HepG2 (cell line): ENCODE results near the gene RPL41. TPM values are rescaled to one million over a fixed set of nuclear protein-coding genes. Genes with fewer than 3 reads are reported as not detected.
A peak's percentile ranks its signal among the peaks of the same experiment; 100 is the strongest.

ENCODE experiments used
- CBX1 ChIP-seq: IDR thresholded peaks from one replicate; pipeline ENCODE4 v1.6.1; 2016; ENCODE audit warnings: antibody characterized with exemption, low read depth
- CREB1 ChIP-seq, 2 experiments: fragments of 450-650 bp in 1 of 2; IDR thresholded peaks; 2 replicates each; pipeline ENCODE4 v1.6.1; 2016 to 2017; ENCODE audit warnings: control low read depth in 1 of 2, mild to moderate bottlenecking in 1 of 2, missing compliant biosample characterization in 1 of 2, missing genetic modification characterization in 1 of 2
- FOXJ3 ChIP-seq: sonication (generic); formaldehyde crosslinking; IDR thresholded peaks from 2 replicates; pipeline ENCODE4 v1.4.0; 2020; ENCODE audit warnings: missing genetic modification reagents, mild to moderate bottlenecking, borderline replicate concordance
- KDM5B ChIP-seq: sonication (generic); formaldehyde crosslinking; IDR thresholded peaks from 2 replicates; pipeline ENCODE4 v1.4.0; 2020; ENCODE audit warnings: missing genetic modification reagents, mild to moderate bottlenecking, borderline replicate concordance
- PRMT3 ChIP-seq: sonication (generic); formaldehyde crosslinking; IDR thresholded peaks from 2 replicates; pipeline ENCODE4 v1.8.1; 2022; ENCODE audit warnings: low read depth, mild to moderate bottlenecking, moderate library complexity, missing genetic modification reagents, borderline replicate concordance
- REPIN1 ChIP-seq: sonication (generic); formaldehyde crosslinking; IDR thresholded peaks from 2 replicates; pipeline ENCODE4 v1.8.0; 2022; ENCODE audit warnings: missing genetic modification reagents, low read depth, mild to moderate bottlenecking, borderline replicate concordance
- REXO4 ChIP-seq: sonication (generic); formaldehyde crosslinking; IDR thresholded peaks from 2 replicates; pipeline ENCODE4 v1.8.0; 2022; ENCODE audit warnings: missing genetic modification reagents, mild to moderate bottlenecking, borderline replicate concordance
- RFXAP ChIP-seq: sonication (generic); formaldehyde crosslinking; IDR thresholded peaks from 2 replicates; pipeline ENCODE4 v1.4.0; 2020; ENCODE audit warnings: missing genetic modification reagents, borderline replicate concordance
- ZEB1 ChIP-seq: IDR thresholded peaks from 2 replicates; pipeline ENCODE4 v1.6.1; 2012; ENCODE audit warnings: mild to moderate bottlenecking, low read depth, inconsistent platforms; ENCODE audit not compliant: insufficient replicate concordance
- ZNF256 ChIP-seq: sonication (generic); formaldehyde crosslinking; conservative IDR thresholded peaks from 2 replicates; pipeline ENCODE4 v1.4.0; 2020; ENCODE audit warnings: missing genetic modification reagents
- ZNF598 ChIP-seq: sonication (generic); formaldehyde crosslinking; IDR thresholded peaks from 2 replicates; pipeline ENCODE4 v1.5.1; 2020; ENCODE audit warnings: mild to moderate bottlenecking, missing genetic modification reagents, borderline replicate concordance
- polyA plus RNA-seq, 8 experiments: library from polyadenylated mRNA; depleted of rRNA in 3 of 8; stranded (reverse) in 7 of 8; unstranded in 1 of 8; fragments of >200 nt; fragmentation: Illumina TruSeq in 4 of 8; extraction: Trizol in 4 of 8; gene quantifications; 2 replicates each; pipeline versions ENCODE4 v1.2.1 to v1.2.3, GENCODE V29; 2011 to 2016; ENCODE audit warnings: low read depth in 4 of 8, missing spikeins in 1 of 8, mixed read lengths in 1 of 8; ENCODE audit not compliant: insufficient read depth in 1 of 8
- total RNA-seq, 5 experiments: library from RNA; depleted of rRNA; stranded (reverse); fragments of >200 nt; fragmentation: Illumina TruSeq; extraction: Trizol; gene quantifications; 2 replicates each; pipeline ENCODE4 v1.2.3, GENCODE V29; 2016; ENCODE audit warnings: low read depth in 1 of 5
- TF ChIP-seq, protein P1 (sequence below): sonication (generic); formaldehyde crosslinking; IDR thresholded peaks from 2 replicates; pipeline ENCODE4 v1.4.0; 2020; ENCODE audit warnings: missing genetic modification reagents, borderline replicate concordance
- TF ChIP-seq, protein P2 (sequence below): sonication (generic); formaldehyde crosslinking; conservative IDR thresholded peaks from 2 replicates; pipeline ENCODE4 v1.4.0; 2020; ENCODE audit warnings: missing genetic modification reagents
- TF ChIP-seq, protein P3 (sequence below): sonication (generic); formaldehyde crosslinking; IDR thresholded peaks from 2 replicates; pipeline ENCODE4 v1.5.1; 2020; ENCODE audit warnings: mild to moderate bottlenecking, missing genetic modification reagents, borderline replicate concordance
- TF ChIP-seq, protein P4 (sequence below): sonication (generic); formaldehyde crosslinking; IDR thresholded peaks from 2 replicates; pipeline ENCODE4 v1.4.0; 2020; ENCODE audit warnings: missing genetic modification reagents, borderline replicate concordance
- TF ChIP-seq, protein P5 (sequence below): sonication (generic); formaldehyde crosslinking; IDR thresholded peaks from 2 replicates; pipeline ENCODE4 v1.4.0; 2020; ENCODE audit warnings: mild to moderate bottlenecking, missing genetic modification reagents

Gene RPL41
- total and polyA plus RNA-seq, 2 of the 13 experiments (the other 11 are each of a cell fraction or from before 2014, with no cell fraction given), result 4,012 to 7,670 TPM

DNA sequence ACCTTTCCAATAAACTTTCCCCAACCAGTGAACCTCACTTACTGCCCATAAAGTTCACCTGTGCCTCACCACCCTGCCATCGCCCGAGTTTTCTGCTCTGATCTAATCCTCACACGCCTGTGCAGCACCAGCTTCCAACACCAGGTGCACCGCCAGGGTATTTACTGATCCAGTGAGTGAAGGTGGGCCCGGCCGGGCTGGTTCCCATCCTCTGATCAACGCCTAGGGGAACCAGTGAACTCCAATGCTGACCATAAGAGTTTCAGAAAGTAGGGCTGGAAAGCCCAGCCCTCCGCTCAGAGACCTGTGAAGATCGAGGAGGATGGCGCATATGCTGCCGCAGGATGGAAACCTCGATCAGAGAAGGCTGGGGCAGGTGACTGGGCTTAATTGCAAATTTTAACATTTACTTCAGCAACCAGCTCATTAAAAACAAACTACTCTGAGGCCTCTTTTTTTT is 35.3 kb downstream of the RPL41 start (continued):
- TF ChIP-seq, protein P1, sequence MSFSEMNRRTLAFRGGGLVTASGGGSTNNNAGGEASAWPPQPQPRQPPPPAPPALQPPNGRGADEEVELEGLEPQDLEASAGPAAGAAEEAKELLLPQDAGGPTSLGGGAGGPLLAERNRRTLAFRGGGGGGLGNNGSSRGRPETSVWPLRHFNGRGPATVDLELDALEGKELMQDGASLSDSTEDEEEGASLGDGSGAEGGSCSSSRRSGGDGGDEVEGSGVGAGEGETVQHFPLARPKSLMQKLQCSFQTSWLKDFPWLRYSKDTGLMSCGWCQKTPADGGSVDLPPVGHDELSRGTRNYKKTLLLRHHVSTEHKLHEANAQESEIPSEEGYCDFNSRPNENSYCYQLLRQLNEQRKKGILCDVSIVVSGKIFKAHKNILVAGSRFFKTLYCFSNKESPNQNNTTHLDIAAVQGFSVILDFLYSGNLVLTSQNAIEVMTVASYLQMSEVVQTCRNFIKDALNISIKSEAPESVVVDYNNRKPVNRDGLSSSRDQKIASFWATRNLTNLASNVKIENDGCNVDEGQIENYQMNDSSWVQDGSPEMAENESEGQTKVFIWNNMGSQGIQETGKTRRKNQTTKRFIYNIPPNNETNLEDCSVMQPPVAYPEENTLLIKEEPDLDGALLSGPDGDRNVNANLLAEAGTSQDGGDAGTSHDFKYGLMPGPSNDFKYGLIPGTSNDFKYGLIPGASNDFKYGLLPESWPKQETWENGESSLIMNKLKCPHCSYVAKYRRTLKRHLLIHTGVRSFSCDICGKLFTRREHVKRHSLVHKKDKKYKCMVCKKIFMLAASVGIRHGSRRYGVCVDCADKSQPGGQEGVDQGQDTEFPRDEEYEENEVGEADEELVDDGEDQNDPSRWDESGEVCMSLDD, result peak; percentile 39; the same call in 1 of the 2 replicates
- TF ChIP-seq REXO4 (CRISPR knock-in tag) (no peak), CBX1 (no peak), FOXJ3 (0 out of 2 replicates have a peak, but pooled peaks have one; percentile 2), ZNF598 (CRISPR knock-in tag) (no peak), ZNF256 (CRISPR knock-in tag) (no peak), KDM5B (CRISPR knock-in tag) (no peak), CREB1 (IDR thresholded peaks at IDR 0.05) (no peak), CREB1 (CRISPR knock-in tag; IDR thresholded peaks at IDR 0.05) (no peak), RFXAP (CRISPR knock-in tag) (no peak), ZEB1 (peak; percentile 43), PRMT3 (CRISPR knock-in tag) (no peak), REPIN1 (peak; percentile 65; the same call in 1 of the 2 replicates)
- TF ChIP-seq, protein P2, sequence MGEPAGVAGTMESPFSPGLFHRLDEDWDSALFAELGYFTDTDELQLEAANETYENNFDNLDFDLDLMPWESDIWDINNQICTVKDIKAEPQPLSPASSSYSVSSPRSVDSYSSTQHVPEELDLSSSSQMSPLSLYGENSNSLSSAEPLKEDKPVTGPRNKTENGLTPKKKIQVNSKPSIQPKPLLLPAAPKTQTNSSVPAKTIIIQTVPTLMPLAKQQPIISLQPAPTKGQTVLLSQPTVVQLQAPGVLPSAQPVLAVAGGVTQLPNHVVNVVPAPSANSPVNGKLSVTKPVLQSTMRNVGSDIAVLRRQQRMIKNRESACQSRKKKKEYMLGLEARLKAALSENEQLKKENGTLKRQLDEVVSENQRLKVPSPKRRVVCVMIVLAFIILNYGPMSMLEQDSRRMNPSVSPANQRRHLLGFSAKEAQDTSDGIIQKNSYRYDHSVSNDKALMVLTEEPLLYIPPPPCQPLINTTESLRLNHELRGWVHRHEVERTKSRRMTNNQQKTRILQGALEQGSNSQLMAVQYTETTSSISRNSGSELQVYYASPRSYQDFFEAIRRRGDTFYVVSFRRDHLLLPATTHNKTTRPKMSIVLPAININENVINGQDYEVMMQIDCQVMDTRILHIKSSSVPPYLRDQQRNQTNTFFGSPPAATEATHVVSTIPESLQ (CRISPR knock-in tag), result no peak
- TF ChIP-seq, protein P3, sequence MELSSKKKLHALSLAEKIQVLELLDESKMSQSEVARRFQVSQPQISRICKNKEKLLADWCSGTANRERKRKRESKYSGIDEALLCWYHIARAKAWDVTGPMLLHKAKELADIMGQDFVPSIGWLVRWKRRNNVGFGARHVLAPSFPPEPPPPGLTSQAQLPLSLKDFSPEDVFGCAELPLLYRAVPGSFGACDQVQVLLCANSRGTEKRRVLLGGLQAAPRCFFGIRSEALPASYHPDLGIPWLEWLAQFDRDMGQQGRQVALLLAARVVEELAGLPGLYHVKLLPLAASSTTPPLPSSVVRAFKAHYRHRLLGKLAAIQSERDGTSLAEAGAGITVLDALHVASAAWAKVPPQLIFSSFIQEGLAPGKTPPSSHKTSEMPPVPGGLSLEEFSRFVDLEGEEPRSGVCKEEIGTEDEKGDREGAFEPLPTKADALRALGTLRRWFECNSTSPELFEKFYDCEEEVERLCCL (CRISPR knock-in tag), result no peak
- TF ChIP-seq, protein P4, sequence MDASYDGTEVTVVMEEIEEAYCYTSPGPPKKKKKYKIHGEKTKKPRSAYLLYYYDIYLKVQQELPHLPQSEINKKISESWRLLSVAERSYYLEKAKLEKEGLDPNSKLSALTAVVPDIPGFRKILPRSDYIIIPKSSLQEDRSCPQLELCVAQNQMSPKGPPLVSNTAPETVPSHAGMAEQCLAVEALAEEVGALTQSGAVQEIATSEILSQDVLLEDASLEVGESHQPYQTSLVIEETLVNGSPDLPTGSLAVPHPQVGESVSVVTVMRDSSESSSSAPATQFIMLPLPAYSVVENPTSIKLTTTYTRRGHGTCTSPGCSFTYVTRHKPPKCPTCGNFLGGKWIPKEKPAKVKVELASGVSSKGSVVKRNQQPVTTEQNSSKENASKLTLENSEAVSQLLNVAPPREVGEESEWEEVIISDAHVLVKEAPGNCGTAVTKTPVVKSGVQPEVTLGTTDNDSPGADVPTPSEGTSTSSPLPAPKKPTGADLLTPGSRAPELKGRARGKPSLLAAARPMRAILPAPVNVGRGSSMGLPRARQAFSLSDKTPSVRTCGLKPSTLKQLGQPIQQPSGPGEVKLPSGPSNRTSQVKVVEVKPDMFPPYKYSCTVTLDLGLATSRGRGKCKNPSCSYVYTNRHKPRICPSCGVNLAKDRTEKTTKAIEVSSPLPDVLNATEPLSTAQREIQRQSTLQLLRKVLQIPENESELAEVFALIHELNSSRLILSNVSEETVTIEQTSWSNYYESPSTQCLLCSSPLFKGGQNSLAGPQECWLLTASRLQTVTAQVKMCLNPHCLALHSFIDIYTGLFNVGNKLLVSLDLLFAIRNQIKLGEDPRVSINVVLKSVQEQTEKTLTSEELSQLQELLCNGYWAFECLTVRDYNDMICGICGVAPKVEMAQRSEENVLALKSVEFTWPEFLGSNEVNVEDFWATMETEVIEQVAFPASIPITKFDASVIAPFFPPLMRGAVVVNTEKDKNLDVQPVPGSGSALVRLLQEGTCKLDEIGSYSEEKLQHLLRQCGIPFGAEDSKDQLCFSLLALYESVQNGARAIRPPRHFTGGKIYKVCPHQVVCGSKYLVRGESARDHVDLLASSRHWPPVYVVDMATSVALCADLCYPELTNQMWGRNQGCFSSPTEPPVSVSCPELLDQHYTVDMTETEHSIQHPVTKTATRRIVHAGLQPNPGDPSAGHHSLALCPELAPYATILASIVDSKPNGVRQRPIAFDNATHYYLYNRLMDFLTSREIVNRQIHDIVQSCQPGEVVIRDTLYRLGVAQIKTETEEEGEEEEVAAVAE, result no peak
- TF ChIP-seq, protein P5, sequence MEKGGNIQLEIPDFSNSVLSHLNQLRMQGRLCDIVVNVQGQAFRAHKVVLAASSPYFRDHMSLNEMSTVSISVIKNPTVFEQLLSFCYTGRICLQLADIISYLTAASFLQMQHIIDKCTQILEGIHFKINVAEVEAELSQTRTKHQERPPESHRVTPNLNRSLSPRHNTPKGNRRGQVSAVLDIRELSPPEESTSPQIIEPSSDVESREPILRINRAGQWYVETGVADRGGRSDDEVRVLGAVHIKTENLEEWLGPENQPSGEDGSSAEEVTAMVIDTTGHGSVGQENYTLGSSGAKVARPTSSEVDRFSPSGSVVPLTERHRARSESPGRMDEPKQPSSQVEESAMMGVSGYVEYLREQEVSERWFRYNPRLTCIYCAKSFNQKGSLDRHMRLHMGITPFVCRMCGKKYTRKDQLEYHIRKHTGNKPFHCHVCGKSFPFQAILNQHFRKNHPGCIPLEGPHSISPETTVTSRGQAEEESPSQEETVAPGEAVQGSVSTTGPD, result no peak
